IPS-NIHi7 (cell line): ENCODE measurements around the gene EXT2.

ENCODE experiments used
- DNase-seq: peaks from one replicate; pipeline ENCODE4 v3.0.0; 2012; ENCODE audit warnings: mixed read lengths; ENCODE audit errors: extremely low spot score

The EXT2 gene

GRCh38 chr11:44165432-44165831 lies 70.0 kb downstream of the EXT2 start:
- no peak for DNase-seq

DNA sequence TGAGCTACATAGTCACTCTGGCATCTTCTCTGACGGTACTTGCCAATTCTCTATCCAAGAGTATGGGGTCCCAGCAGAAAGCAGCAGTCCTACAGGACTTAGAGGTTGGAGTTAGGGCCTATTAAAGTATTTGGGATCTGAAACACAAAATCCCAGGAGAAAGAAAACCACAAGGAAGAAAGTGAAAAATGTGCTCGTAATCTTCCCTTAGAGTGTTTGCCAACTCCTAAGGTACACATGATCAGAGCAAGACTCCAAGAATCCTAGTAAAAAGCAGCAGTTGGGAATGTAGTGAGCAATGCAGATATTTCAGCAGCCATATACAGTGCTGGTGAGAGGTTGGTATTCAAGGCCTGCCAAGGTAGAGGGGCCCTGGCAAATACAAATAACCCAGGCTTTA lies 71.6 kb downstream of the EXT2 start:
- no peak for DNase-seq

GRCh38 chr11:44171518-44171917 lies 76.0 kb downstream of the EXT2 start:
- DNase-seq = no peak

DNA sequence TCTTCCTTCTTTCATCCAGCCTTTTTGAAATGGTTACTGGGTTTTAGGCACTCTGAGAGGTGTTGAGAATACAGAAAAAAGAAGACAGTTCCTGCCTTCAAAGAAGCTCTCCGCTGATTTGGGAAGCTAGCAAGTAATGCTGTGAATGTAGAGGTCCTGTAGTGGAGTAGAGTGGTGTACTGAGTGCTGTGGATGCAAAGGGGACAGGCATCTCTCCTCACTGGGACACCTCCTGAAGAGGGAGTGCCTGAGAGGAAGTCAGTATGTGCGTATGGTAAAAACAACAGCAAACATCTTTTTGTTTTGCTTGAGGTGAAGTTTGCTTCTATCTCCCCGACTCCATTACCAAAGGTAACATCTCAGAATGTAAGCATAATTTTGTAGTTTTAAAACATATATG lies 77.5 kb downstream of the EXT2 start:
- no peak for DNase-seq

DNA sequence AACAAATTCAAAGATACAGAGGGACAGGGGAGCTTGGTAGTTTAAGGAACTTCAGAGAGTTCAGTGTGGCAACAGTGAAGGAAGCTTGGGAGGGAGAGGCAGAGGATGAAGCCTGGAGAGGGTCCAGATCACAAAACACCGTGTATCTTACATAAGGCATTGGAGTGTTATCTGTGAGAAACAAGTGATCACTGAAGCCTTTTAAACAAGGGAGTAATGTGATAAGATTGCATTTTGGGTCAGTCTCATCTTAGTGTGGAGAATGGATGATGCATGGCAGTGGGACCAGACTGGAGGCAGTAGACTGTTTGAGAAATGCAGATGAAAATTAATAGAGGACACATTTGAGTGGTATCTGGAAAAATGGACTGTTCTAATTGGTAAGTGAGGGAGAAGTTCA lies 79.4 kb downstream of the EXT2 start:
- no peak for DNase-seq

DNA sequence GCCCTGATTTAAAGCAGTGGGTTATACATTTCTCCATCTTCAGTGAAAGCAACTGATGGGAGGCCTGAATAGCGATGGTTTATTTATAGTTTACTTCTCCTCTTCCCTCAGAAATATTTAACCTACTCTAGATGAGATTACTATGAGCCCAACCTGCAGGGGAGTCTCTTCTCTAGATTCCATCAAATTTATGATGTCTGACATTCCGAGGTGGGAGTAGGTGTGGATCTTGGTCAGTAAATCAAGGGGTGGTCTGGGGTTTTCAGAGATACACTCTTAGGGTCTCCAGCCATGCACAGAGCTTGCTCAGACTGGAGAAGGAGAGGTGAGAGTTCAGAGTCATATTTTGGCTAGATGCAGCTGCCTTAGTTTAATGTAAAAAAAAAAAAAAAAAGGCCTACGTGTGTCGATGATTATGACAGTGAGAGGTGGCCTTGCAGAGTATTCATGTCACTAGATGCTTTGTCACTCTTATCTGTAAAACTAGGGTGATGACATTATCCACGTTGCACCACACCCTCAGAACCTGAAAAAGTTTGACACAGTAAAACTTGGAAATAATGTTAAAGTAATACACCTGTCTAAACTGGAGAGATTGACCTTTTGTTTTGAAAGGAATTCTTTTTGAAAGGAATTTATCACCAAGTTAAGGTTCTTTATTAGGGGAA lies 81.2 kb downstream of the EXT2 start:
- no peak for DNase-seq

DNA sequence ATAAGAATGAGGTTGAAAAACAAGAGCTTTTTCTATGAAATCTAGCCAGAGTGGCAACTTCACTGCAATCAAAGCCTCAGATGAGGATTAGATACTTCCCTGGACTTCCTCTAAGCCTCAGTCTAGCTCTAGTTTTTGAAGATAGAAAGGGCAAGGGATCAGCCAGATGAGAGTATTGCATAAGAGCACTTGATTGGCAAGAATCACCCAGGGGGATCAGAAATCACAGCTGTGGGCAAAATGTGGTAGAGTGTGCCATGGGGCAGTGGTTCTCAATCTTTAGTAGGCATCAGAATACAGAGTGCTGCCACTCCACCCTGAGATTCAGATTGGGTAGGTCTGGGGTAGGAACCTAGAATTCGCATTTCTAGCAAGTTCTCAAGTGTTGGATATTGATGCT lies 82.4 kb downstream of the EXT2 start:
- DNase-seq = no peak

GRCh38 chr11:44178381-44178780 lies 82.9 kb downstream of the EXT2 start:
- DNase-seq = peak; percentile 31

DNA sequence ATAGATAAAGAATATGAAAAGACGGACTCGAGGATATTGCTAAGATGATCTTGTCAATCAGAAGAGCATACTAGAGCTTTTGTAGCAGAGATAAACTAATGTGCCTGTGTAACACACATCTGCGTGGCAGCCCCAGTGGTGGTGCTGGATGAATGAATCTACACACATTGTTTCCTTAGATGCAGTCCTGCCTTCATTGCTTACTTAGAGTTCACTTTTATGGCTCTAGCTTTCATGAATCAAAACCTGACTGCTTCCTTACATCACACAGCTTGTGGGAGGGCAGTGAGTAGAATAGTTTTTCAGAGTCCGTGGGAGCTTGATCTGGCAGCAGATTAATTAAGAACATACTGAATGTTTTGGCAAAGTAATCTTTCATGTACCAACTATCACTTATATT lies 83.7 kb downstream of the EXT2 start:
- DNase-seq = no peak

DNA sequence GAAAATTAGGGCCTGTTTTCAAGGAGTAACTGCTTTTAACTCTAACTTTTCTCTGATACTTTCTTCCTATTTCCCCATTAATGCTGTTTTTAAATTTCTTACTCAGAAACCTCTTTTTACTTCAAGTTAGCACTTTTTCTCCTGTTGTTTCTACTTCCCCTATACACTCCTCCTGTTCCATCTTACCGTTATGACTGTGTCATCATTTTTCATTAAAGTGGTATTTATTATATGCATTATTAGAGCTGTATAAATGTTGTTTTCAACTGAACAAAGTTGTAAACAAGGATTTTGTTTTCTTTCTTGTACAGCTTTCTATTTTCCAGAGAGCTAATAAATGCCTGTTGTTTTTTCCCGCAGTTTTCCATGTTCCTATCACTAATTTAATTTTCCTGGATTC lies 84.6 kb downstream of the EXT2 start:
- no peak for DNase-seq

- DNase-seq = no peak
Measured at GRCh38 chr11:44185522-44185921, 90.0 kb downstream of the EXT2 start.

DNA sequence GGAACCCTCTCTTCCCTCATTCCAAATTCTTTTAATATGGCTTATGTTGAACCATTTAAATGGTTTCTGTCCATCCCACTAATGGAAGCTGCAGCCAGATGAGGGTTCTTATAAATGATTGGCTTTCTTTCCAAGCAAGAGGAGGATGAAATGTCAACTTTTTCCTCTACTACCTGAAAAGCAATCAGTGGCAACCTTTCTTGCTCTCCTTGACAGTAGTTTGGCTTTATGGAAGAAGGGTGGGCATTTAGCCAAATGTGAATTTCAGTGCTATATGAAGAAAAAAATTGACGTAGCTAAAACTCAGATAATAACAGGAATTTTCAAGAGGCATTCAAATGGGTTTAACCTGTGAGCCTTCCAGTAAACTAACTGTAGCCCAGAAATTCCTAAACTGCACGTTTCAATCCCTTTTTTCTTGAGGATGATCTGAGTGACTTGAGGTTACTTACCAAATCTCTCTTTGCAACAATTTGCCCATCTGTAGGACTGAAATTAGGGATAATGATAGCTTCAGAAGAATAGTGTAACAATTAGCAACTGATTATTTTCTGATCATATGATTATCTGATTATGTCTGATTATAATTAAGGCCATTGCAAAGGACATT lies 90.9 kb downstream of the EXT2 start:
- no peak for DNase-seq

DNA sequence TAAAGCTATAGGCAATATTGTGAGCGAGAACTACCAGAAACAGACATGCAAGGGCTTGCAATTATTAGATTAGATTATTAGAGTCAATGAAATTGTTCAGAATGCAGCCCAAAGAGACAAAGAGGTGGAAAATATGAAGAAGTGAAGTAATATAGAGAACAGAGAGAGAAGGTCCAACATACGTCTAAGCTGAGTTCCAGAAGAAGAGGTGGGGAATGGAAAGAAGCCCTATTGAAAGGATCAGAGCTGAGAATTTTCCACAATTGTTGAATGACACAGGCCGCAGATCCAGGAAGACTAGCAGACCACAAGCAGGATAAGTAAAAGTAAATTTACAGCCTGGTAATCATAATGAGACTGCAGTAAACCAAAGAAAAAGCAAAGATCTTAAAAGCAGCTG lies 93.2 kb downstream of the EXT2 start:
- no peak for DNase-seq

DNA sequence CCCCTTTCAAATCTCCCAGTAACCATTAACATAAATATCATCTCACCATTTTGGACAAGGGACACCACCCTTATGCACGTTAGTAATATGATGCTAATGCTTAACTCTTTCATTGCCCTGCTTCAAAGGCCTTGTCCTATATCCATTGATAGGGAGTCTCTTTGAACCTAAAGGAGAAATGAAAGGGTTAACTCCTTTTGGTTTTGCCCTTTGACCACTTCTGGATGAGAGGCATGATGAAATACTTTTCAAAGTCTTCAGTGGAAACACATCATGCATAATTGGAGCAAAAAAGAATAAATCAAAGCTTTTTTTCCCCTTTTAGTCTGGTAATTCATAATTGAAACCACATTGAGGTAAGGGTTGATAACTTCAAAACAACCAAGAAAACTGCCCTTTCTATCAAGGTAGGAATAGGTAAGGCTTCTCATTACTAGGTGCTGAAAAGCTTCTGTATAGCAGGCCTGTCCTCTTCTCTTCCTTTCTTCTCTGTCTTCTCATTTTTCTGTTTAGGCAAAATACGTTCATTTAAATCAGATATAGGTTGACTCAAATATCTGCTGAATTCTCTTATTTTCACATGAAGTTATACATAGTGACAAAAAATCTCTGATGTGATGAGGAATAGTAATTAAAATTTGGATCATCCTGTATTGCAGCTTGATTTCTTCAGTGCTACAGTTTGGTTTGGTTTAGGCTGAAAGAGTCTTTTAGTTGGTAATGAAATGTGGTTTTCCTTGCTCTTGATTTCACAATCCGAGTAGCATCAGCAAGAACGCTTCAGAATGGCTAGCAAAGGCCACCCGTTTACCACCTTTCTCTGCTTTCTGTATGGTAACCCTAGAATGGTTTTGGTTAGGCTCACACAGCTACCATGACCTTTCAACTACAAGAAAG lies 94.8 kb downstream of the EXT2 start:
- DNase-seq = no peak

GRCh38 chr11:44190883-44191230 lies 95.4 kb downstream of the EXT2 start:
- peak; percentile 50 for DNase-seq

DNA sequence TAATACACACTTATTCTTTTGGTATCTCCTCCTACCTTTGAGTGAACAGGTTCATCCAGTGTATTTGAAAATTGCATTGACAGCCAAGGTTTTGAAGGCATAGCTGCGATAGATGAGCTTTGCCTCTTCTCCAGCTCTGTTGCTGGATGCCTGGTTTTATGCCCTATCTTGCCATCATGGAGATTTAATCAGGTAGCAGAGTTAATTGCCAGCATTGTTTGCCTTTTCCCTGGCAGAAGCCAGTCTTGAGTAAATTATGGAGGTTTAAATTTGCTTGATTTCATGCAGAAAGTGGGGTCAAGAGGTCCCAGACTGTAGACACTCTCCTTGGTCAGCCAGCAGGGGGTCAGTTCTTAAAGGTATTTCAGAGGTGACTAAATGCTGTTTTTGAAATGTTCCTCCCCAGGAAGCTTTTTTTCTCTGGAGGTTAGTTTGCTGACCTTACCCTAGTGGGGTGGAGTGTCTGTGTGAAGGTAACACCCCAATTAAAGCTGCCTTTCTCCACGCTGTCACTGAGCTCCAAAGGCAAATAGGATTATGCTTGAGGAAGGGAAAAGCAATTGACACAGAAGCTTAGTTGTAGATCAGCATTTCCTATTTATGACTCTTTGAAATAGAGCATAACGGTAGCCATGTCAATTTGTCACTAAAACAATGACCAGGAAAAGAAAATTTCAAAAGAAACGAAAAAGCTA lies 96.0 kb downstream of the EXT2 start:
- DNase-seq = no peak

DNA sequence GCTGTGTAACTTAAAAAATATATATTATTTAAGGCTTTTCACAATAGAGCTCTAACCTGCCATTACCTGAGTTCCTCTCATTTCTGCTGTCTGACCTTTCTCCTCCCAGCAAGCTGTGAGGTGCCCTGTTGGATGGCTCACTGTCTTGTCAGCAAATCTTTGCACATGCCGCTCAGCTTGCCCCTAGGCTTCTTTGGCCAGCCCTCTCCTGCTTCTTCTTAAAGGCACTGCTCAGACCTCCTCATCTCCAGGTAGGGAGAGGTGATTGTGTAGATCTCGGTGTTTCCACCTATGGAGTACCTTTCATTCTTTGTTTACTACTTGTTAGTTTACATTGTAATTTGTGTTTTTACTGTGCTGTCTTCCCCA lies 96.5 kb downstream of the EXT2 start:
- no peak for DNase-seq

DNA sequence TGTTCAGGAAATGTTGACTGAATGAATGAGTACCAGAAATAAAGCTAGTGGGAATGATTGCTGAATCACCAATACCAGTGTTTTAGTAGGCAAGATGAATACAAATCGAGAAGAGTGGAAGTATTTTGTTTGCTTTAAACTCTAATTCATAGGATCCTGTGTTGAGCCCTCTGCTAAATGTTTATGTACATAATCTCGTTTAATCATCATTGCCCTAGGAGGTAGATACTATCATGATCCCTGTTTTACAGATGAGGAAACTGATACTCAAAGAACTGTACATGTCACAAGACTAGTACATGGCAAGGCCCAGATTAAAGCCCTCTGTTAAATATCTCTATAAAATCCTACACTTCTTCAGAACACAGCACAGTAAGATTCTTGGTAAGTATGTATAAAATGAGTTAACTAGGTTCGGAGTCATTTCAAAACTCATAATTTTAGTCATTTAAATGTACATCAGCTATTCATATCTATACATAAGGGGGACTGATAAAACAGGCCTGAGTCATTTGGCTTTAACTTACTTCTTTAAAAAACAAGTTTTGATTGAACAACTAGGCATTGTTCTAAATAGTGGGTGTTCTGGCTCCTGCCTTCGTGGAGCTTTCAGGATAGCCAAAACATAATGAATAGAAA lies 97.1 kb downstream of the EXT2 start:
- DNase-seq = no peak

- DNase-seq = no peak
Measured at GRCh38 chr11:44193856-44194255, 98.4 kb downstream of the EXT2 start.

- no peak for DNase-seq
Measured at GRCh38 chr11:44198146-44198724, 102.8 kb downstream of the EXT2 start.

- peak; percentile 37 for DNase-seq
Measured at GRCh38 chr11:44199298-44199697, 103.8 kb downstream of the EXT2 start.

DNA sequence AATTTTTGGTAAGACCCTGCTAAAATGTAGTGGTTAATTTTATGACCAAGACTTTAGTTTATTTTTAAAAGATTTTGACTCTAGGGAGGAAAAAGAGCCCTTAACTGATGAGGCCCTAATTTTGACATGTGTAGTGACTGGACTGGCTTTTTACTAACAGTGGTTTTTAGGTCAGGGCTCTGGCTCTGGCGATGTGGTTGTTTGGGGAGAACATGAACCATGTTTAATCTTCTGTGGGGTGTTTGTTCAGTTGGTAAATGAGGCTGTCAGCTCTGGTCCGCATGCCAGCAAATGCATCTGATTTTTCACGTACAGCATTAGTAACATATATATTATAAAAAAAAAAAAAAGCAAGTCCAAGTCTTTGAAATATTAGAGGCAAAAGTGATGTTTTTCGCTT lies 104.3 kb downstream of the EXT2 start:
- DNase-seq = no peak
